K562 (cell line): ENCODE data around the gene ZNF213. TPM values are rescaled to one million over a fixed set of nuclear protein-coding genes. Genes with fewer than 3 reads are reported as not detected.

ENCODE experiments used
- ATAC-seq: fragments of 200-7000 bp; cut with Tn5 transposase; 3 replicates; pipeline ENCODE4 v1.9.1; 2020; ENCODE audit warnings: moderate library complexity
- Bru-seq: library from RNA; stranded (reverse); fragments of 400-500 nt; gene quantifications from one replicate; lab custom pipeline; 2021; lab: Mats Ljungman, UMichigan
- BruChase-seq, 2 experiments: library from RNA; stranded (reverse); fragments of 400-500 nt; gene quantifications; one replicate each; lab custom pipeline; 2021; lab: Mats Ljungman, UMichigan
- BruUV-seq: library from RNA; stranded (reverse); fragments of 400-500 nt; replicated peaks from 2 replicates; lab custom pipeline; 2021; lab: Mats Ljungman, UMichigan
- CTCF ChIA-PET: fragments of 300-600 bp; formaldehyde crosslinking; extraction: SDS; loops from one replicate; lab custom pipeline; 2021; ENCODE audit warnings: low intra/inter-chr PET ratio; lab: Yijun Ruan, JAX
- POLR2A ChIA-PET: fragments of 300-600, 350-650 bp; sonication (Branson Sonifier 250); formaldehyde crosslinking; extraction: SDS; loops from one replicate; lab custom pipeline; 2021; ENCODE audit warnings: antibody characterized with exemption, inconsistent platforms; lab: Yijun Ruan, JAX
- DNase-seq, 4 experiments: peaks; one replicate each; pipeline versions ENCODE4 v3.0.0 to v3.0.0-alpha.2; 2011 to 2018; ENCODE audit warnings: low spot score in 3 of 4, mixed read lengths in 3 of 4; ENCODE audit errors: extremely low read depth in 1 of 4
- FAIRE-seq: peaks from 2 replicates; lab custom pipeline; 2011; peaks lifted over from hg19 to GRCh38; lab: Jason Lieb, UNC
- H2AFZ ChIP-seq: 2 replicates; pipeline ENCODE4 v1.6.0; 2011; ENCODE audit warnings: low read depth, low read length, control low read depth, inconsistent platforms
- H3K27ac ChIP-seq: fragments of 200-600 bp; 3 replicates; pipeline ENCODE4 v1.8.0; 2011; ENCODE audit warnings: low read depth, mild to moderate bottlenecking, control low read depth, inconsistent platforms, low read length, moderate library complexity, mixed read lengths; ENCODE audit errors: extremely low read depth
- H3K27me3 ChIP-seq, 2 experiments: fragments of 300-600 bp in 1 of 2; 2 replicates in 1 of 2; 3 replicates in 1 of 2; pipeline versions ENCODE4 v1.6.0 to v1.8.0; 2011; ENCODE audit warnings: inconsistent platforms in 2 of 2, low read length in 2 of 2, mild to moderate bottlenecking in 1 of 2, mixed read lengths in 1 of 2, moderate library complexity in 1 of 2; ENCODE audit not compliant: control insufficient read depth in 2 of 2, insufficient read depth in 2 of 2
- H3K36me3 ChIP-seq: fragments of 300-600 bp; 3 replicates; pipeline ENCODE4 v1.8.0; 2011; ENCODE audit warnings: mild to moderate bottlenecking, low read length, inconsistent platforms; ENCODE audit not compliant: control insufficient read depth, insufficient read depth
- H3K4me1 ChIP-seq, 2 experiments: fragments of 200-600 bp in 1 of 2; replicated peaks in 1 of 2; 2 replicates in 1 of 2; 3 replicates in 1 of 2; pipeline versions ENCODE4 v1.5.1 to v1.8.0; 2011; ENCODE audit warnings: inconsistent platforms in 2 of 2, low read length in 2 of 2, mild to moderate bottlenecking in 1 of 2, mixed read lengths in 1 of 2, moderate library complexity in 1 of 2; ENCODE audit not compliant: control insufficient read depth in 2 of 2, insufficient read depth in 2 of 2
- H3K4me2 ChIP-seq: 2 replicates; pipeline ENCODE4 v1.6.1; 2011; ENCODE audit warnings: low read length, control low read depth, inconsistent platforms, mixed read lengths; ENCODE audit not compliant: insufficient read depth
- H3K4me3 ChIP-seq: fragments of 200-600 bp; sonication (generic), shearing (Covaris generic); 2 replicates; pipeline ENCODE4 v1.5.1; 2016; ENCODE audit warnings: control low read depth, inconsistent platforms
- H3K79me2 ChIP-seq: fragments of 200-600 bp; 3 replicates; pipeline ENCODE4 v1.8.0; 2011; ENCODE audit warnings: low read length, inconsistent platforms; ENCODE audit not compliant: control insufficient read depth, insufficient read depth
- H3K9ac ChIP-seq, 2 experiments: 2 replicates each; pipeline versions ENCODE4 v1.6.0 to v1.6.1; 2011; ENCODE audit warnings: low read depth in 2 of 2, low read length in 2 of 2, control low read depth in 1 of 2, inconsistent platforms in 1 of 2, mild to moderate bottlenecking in 1 of 2, mixed read lengths in 1 of 2; ENCODE audit not compliant: insufficient read depth in 1 of 2
- H3K9me1 ChIP-seq: one replicate; pipeline ENCODE4 v1.6.0; 2011; ENCODE audit warnings: inconsistent platforms, mild to moderate bottlenecking, low read length, moderate library complexity; ENCODE audit not compliant: control insufficient read depth, insufficient read depth
- H3K9me3 ChIP-seq: replicated peaks from 2 replicates; pipeline ENCODE4 v1.5.1; 2011; ENCODE audit warnings: low read depth, low read length, inconsistent platforms; ENCODE audit not compliant: control insufficient read depth, insufficient read depth
- H4K20me1 ChIP-seq: replicated peaks from 2 replicates; pipeline ENCODE4 v1.6.1; 2011; ENCODE audit warnings: low read length, inconsistent platforms, mixed read lengths; ENCODE audit not compliant: control insufficient read depth, insufficient read depth
- FOS ChIP-seq: IDR thresholded peaks from 3 replicates; pipeline ENCODE4 v1.6.1; 2011; ENCODE audit not compliant: insufficient read length; ENCODE audit errors: extremely low read depth
- L3MBTL2 ChIP-seq: fragments of 450-650 bp; IDR thresholded peaks from 2 replicates; pipeline ENCODE4 v1.6.1; 2016; ENCODE audit warnings: mild to moderate bottlenecking, moderate library complexity
- MNT ChIP-seq, 2 experiments: fragments of 450-650 bp; conservative IDR thresholded peaks; 2 replicates each; pipeline ENCODE4 v1.6.1; 2017; ENCODE audit warnings: mild to moderate bottlenecking in 2 of 2, moderate library complexity in 2 of 2
- SUPT5H ChIP-seq: fragments of 450-650 bp; IDR thresholded peaks from 2 replicates; pipeline ENCODE4 v1.6.1; 2016
- TBP ChIP-seq: optimal IDR thresholded peaks from 2 replicates; pipeline ENCODE3; 2011; ENCODE audit warnings: low read depth, low read length, improper control_type of control experiment
- ZFX ChIP-seq: sonication (generic); formaldehyde crosslinking; IDR thresholded peaks from 2 replicates; pipeline ENCODE4 v1.8.0; 2022; ENCODE audit warnings: mild to moderate bottlenecking, missing genetic modification reagents, moderate library complexity
- WGBS: fragments of 100-300 bp; shearing (Covaris generic); methylation state at CpG from one replicate; pipeline ENCODE4 v1.1.6; 2016; ENCODE audit warnings: low coverage, mixed read lengths; ENCODE audit not compliant: insufficient coverage; ENCODE audit errors: missing lambda C conversion rate; 5-methylcytosine and 5-hydroxymethylcytosine counted together
- in situ Hi-C: fragments of 300-500 bp; cut with MboI; formaldehyde crosslinking; loops from 4 replicates; pipeline ENCODE4 v1.15.0; 2018; ENCODE audit warnings: inconsistent platforms, mixed read lengths
- intact Hi-C: fragments of 100-400 bp; cut with micrococcal nuclease; formaldehyde crosslinking; loops from 2 replicates; pipeline ENCODE4 v1.14.2; 2022
- long read RNA-seq, 3 experiments: library from polyadenylated mRNA in 2 of 3; library from RNA in 1 of 3; unstranded in 2 of 3; stranded (forward) in 1 of 3; transcript quantifications; one replicate each; pipeline ENCODE4 v2.0.0, GENCODE V29; 2019 to 2022
- polyA minus RNA-seq, 3 experiments: library from RNA; depleted of rRNA, polyadenylated mRNA; stranded (reverse); fragments of >200 nt; gene quantifications; 2 replicates each; pipeline ENCODE4 v1.2.3, GENCODE V29; 2011
- polyA plus RNA-seq, 8 experiments: library from polyadenylated mRNA; depleted of rRNA in 4 of 8; stranded (reverse) in 5 of 8; unstranded in 3 of 8; fragments of >200 nt; fragmentation: Nextera tagmentation in 2 of 8; fragmentation: Illumina TruSeq in 1 of 8; extraction: Ambion mirVana in 2 of 8; extraction: Trizol in 1 of 8; gene quantifications; 2 replicates each; pipeline versions ENCODE4 v1.2.1 to v1.2.3, GENCODE V29; 2011 to 2014; ENCODE audit warnings: inconsistent platforms in 1 of 8, missing spikeins in 1 of 8
- total RNA-seq, 7 experiments: library from RNA; depleted of rRNA in 6 of 7; stranded (reverse); fragments of >200 nt in 6 of 7; fragmentation: Illumina TruSeq in 2 of 7; extraction: Trizol in 2 of 7; gene quantifications; 2 replicates each; pipeline versions ENCODE4 v1.2.1 to v1.2.3, GENCODE V29; 2011 to 2021; ENCODE audit warnings: low replicate concordance in 1 of 7

The ZNF213 gene
- 3.3 and 8.4 TPM in 2 replicates for total RNA-seq (2011; cell fraction: chromatin; rRNA removed; ENCODE audit: low replicate concordance)
- total RNA-seq (2011; cell fraction: nucleolus; rRNA removed): 6.6 and 7.7 TPM in 2 replicates
- 4.5 and 4.7 TPM in 2 replicates for total RNA-seq (2011; cell fraction: nucleoplasm; rRNA removed)
- total RNA-seq (2014; rRNA removed): 2.7 and 3.2 TPM in 2 replicates
- 0.61 and 0.84 TPM in 2 replicates for total RNA-seq (2014; rRNA removed; fragmentation: Illumina TruSeq; extraction: Trizol)
- total RNA-seq (2015; rRNA removed; fragmentation: Illumina TruSeq; extraction: Trizol): 1.8 and 2.1 TPM in 2 replicates
- total RNA-seq (2021): 9.3 and 10.0 TPM in 2 replicates
- polyA plus RNA-seq (2011; rRNA removed): 0.74 and 1.2 TPM in 2 replicates
- 0.93 and 2.0 TPM in 2 replicates for polyA plus RNA-seq (2011; cell fraction: cytosol; rRNA removed)
- polyA plus RNA-seq (2011; cell fraction: nucleus; rRNA removed): 3.5 and 6.9 TPM in 2 replicates
- 6.1 and 13.6 TPM in 2 replicates for polyA plus RNA-seq (2012)
- polyA plus RNA-seq (2014; fragmentation: Illumina TruSeq; extraction: Trizol): 1.8 and 5.0 TPM in 2 replicates
- polyA plus RNA-seq (2014; fragmentation: Nextera tagmentation; extraction: Ambion mirVana): under 1 TPM; 0.49 to 0.62 TPM
- polyA plus RNA-seq (2014; rRNA removed): 3.1 and 3.2 TPM in 2 replicates
- 0.88 and 0.99 TPM in 2 replicates for polyA minus RNA-seq (2011; rRNA and poly(A)+ RNA removed)
- polyA minus RNA-seq (2011; cell fraction: cytosol; rRNA and poly(A)+ RNA removed): 3.6 and 7.0 TPM in 2 replicates
- 3.0 and 3.4 TPM in 2 replicates for polyA minus RNA-seq (2011; cell fraction: nucleus; rRNA and poly(A)+ RNA removed)
- percentile 61 among the genes with signal in this experiment for Bru-seq, nascent RNA
- percentile 59 among the genes with signal in this experiment for BruChase-seq, experiment 1, labeled RNA remaining after a 2-hour chase
- BruChase-seq, experiment 2, labeled RNA remaining after a 6-hour chase: percentile 62 among the genes with signal in this experiment
- long read RNA-seq, experiment 1, partial matches to known transcripts: 15 of 23 reads
- long read RNA-seq, experiment 1, other reads (novel, unspliced or antisense): 8 of 23 reads
- long read RNA-seq, experiment 2, transcript ZNF213-201 (6 exons, 3,313 nt): major isoform, 5 of 14 reads
- long read RNA-seq, experiment 2, partial matches to known transcripts: 3 of 14 reads
- long read RNA-seq, experiment 2, other reads (novel, unspliced or antisense): 3 of 14 reads
- long read RNA-seq, experiment 3, partial matches to known transcripts: 0 of 1 reads
- long read RNA-seq, experiment 3, other reads (novel, unspliced or antisense): 1 of 1 reads

GRCh38 chr16:3134338-3135125, at the start of gene ZNF213:
Gene ZNF213, plus strand, starts transcription at chr16:3135029. Its CDS starts 2,252 bp downstream, at chr16:3137281.
- in situ Hi-C loops: no loop called here
- BruUV-seq: TSS peak; percentile 85
- FAIRE-seq: peak; percentile 99
- TF ChIP-seq FOS: peak; percentile 75
- TF ChIP-seq ZFX (CRISPR knock-in tag): peak; percentile 91
- TF ChIP-seq MNT (conservative IDR thresholded peaks at IDR 0.05): peak; percentile 49 to 72; a peak in 2 of 4 replicates
- TF ChIP-seq L3MBTL2: peak; percentile 43
- TF ChIP-seq TBP: peak; percentile 60
- TF ChIP-seq SUPT5H: peak; percentile 87

More at GRCh38 chr16:3134338-3135125, at the start of gene ZNF213:
- H3K4me3 ChIP-seq: peak within 1 kb of the TSS; percentile 93
- peak within 1 kb of the TSS; percentile 95 for H2AFZ ChIP-seq
- H3K79me2 ChIP-seq: peaks cover 33% of the 10 kb centered on the region
- no peaks in the 10 kb centered on the region for H3K9me3 ChIP-seq
- intact Hi-C loops: loop anchor here (2.0 kb wide), 1 partner anchor 16 kb away; no protein-coding TSS in a partner anchor
- DNase-seq (peak; percentile 85 to 98 (median 88)), ATAC-seq (peak; percentile 95)
- H3K9me1 ChIP-seq: no peaks in the 10 kb centered on the region
- H3K4me2 ChIP-seq: peak within 1 kb of the TSS; percentile 86
- H3K9ac ChIP-seq: peak within 1 kb of the TSS; percentile 95 to 98
- peak within 1 kb of the TSS; percentile 87 for H3K27ac ChIP-seq
- peaks cover 21% of the 10 kb centered on the region; the same call in 2 of the 3 replicates for H3K36me3 ChIP-seq
- POLR2A ChIA-PET: interaction anchor here (0.6 to 4.8 kb wide), 18 partner anchors 9 to 1851 kb away, joined by 3 to 32 read pairs (median 4); no protein-coding TSS in a partner anchor
- WGBS: under 1% methylated on average over 42 of the region's 63 CpGs
- no peaks in the 10 kb centered on the region for H3K27me3 ChIP-seq
- H4K20me1 ChIP-seq: no peaks in the 10 kb centered on the region
- H3K4me1 ChIP-seq: peaks cover 7 to 31% of the 10 kb centered on the region in 2 experiments; a peak in 4 of 5 replicates
- CTCF ChIA-PET: no interaction called here
